Thymus (tissue), 11 donors: ENCODE measurements around the gene REXO4. TPM values are rescaled to one million over a fixed set of nuclear protein-coding genes. Genes with fewer than 3 reads are reported as not detected.
A peak's percentile ranks its signal among the peaks of the same experiment; 100 is the strongest.

ENCODE experiments used
- DNase-seq, 9 donors: peaks; one replicate each; pipeline ENCODE4 v3.0.0-alpha.2; 2013; ENCODE audit warnings: low spot score in 9 of 9, low read depth in 6 of 9, missing footprints in 1 of 9
- H3K27ac ChIP-seq, 2 donors: one replicate each; pipeline ENCODE4 v1.5.1; 2013; ENCODE audit warnings: control low read depth in 1 of 2, low read depth in 1 of 2, low read length in 1 of 2, mild to moderate bottlenecking in 1 of 2, moderate library complexity in 1 of 2
- H3K27me3 ChIP-seq, 2 donors: one replicate each; pipeline ENCODE4 v1.5.1; 2013; ENCODE audit warnings: low read length in 1 of 2; ENCODE audit not compliant: control insufficient read depth in 2 of 2, insufficient read depth in 1 of 2
- H3K36me3 ChIP-seq, 2 donors: one replicate each; pipeline ENCODE4 v1.5.1; 2013; ENCODE audit warnings: low read length in 1 of 2, mild to moderate bottlenecking in 1 of 2, moderate library complexity in 1 of 2; ENCODE audit not compliant: control insufficient read depth in 2 of 2, insufficient read depth in 2 of 2
- H3K4me1 ChIP-seq, 2 donors: one replicate each; pipeline ENCODE4 v1.5.1; 2013; ENCODE audit warnings: low read length in 2 of 2; ENCODE audit not compliant: control insufficient read depth in 2 of 2, insufficient read depth in 2 of 2
- H3K4me3 ChIP-seq, 2 donors: one replicate each; pipeline ENCODE4 v1.5.1; 2013; ENCODE audit warnings: low read length in 2 of 2, control low read depth in 1 of 2, mild to moderate bottlenecking in 1 of 2
- H3K9me3 ChIP-seq, 2 donors: one replicate each; pipeline ENCODE4 v1.5.1; 2013; ENCODE audit warnings: low read length in 1 of 2, mild to moderate bottlenecking in 1 of 2; ENCODE audit not compliant: control insufficient read depth in 2 of 2, insufficient read depth in 1 of 2
- WGBS: extraction: QIAGEN DNeasy Blood & Tissue Kit; methylation state at CpG from one replicate; pipeline ENCODE4 v1.1.7; 2013; 5-methylcytosine and 5-hydroxymethylcytosine counted together
- polyA plus RNA-seq: library from polyadenylated mRNA; stranded (reverse); fragments of 200-250 nt; gene quantifications from one replicate; pipeline ENCODE4 v1.2.3, GENCODE V29; 2013
- total RNA-seq: library from RNA; stranded (reverse); fragments of 120-200 nt; gene quantifications from one replicate; pipeline ENCODE4 v1.2.4, GENCODE V29; 2013
- donor health status: healthy.

Gene REXO4
- total and polyA plus RNA-seq, 2 donors = 17.5 to 20.4 TPM

DNA sequence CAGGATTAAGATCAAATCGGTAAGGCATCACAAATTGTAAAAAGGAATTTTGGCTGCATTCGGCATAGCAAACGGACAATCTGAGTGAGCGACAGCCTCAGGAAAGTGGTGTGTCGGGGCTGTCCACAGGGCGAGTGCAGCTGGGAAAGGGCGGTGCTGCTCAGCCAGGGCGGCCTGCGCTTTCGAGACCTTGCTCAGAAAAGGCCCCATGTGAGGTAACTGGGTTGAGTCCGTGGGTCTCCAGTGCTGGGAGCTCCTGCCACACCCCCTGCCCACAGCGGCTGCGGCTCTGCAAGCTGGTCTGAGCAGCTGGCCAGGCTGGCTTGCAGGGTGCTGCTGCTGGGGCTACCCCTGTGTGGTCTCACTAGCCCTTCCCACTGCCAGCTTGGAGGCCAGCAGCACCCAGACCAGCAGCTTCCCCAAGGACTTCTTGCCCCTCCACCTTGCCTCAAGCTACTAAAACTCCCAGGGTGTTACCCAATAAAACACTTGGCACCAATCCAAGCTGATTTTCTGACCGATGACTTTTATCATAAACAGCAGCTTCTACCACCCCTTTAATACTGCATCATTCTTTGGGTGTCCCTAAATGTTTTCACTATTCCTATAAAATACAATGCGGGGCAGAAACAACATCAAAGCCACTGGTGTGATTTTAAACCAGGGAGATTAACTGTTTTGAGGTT is 55.3 kb downstream of the REXO4 start:
- DNase-seq = no peak
- peaks cover 0 to 10% of the 10 kb centered on the region in 2 donors for H3K4me1 ChIP-seq
- WGBS = 98% methylated on average over 15 of the region's 15 CpGs
- no peak overlapping the region for H3K27ac ChIP-seq
- no peak overlapping the region for H3K4me3 ChIP-seq
- H3K36me3 ChIP-seq = peaks cover 79 to 80% of the 10 kb centered on the region in 2 donors
- H3K27me3 ChIP-seq = no peaks in the 10 kb centered on the region
- no peaks in the 10 kb centered on the region for H3K9me3 ChIP-seq

GRCh38 chr9:133361507-133362092 is 56.2 kb downstream of the REXO4 start:
- no peaks in the 10 kb centered on the region for H3K27me3 ChIP-seq
- no peak overlapping the region for H3K4me3 ChIP-seq
- H3K9me3 ChIP-seq = no peaks in the 10 kb centered on the region
- DNase-seq = no peak
- H3K36me3 ChIP-seq = peaks cover 70 to 71% of the 10 kb centered on the region in 2 donors
- no peak overlapping the region for H3K27ac ChIP-seq
- 95% methylated on average over 13 of the region's 13 CpGs for WGBS
- H3K4me1 ChIP-seq = peaks cover 8 to 18% of the 10 kb centered on the region in 2 donors

GRCh38 chr9:133360400-133361393 is 57.1 kb downstream of the REXO4 start:
- H3K9me3 ChIP-seq = no peaks in the 10 kb centered on the region
- no peak overlapping the region for H3K27ac ChIP-seq
- H3K27me3 ChIP-seq = no peaks in the 10 kb centered on the region
- WGBS = 94% methylated on average over 21 of the region's 21 CpGs
- peaks cover 10 to 20% of the 10 kb centered on the region in 2 donors for H3K4me1 ChIP-seq
- no peak for DNase-seq
- peaks cover 61 to 62% of the 10 kb centered on the region in 2 donors for H3K36me3 ChIP-seq
- H3K4me3 ChIP-seq = no peak overlapping the region

- Histone ChIP-seq H3K9me3 (no peaks in the 10 kb centered on the region), H3K27me3 (no peaks in the 10 kb centered on the region), H3K4me1 (peaks cover 13 to 23% of the 10 kb centered on the region in 2 donors), H3K27ac (no peak overlapping the region), H3K36me3 (peaks cover 52% of the 10 kb centered on the region in 2 donors), H3K4me3 (no peak overlapping the region)
- 93% methylated on average over 20 of the region's 20 CpGs for WGBS
- no peak for DNase-seq
These were observed 58.2 kb downstream of the REXO4 start for GRCh38 chr9:133359399-133360175.

- H3K27ac ChIP-seq = no peak overlapping the region
- no peak for DNase-seq
- peaks cover 13 to 23% of the 10 kb centered on the region in 2 donors for H3K4me1 ChIP-seq
- no peaks in the 10 kb centered on the region for H3K27me3 ChIP-seq
- H3K4me3 ChIP-seq = no peak overlapping the region
- no peaks in the 10 kb centered on the region for H3K9me3 ChIP-seq
- 98% methylated on average over 14 of the region's 14 CpGs for WGBS
- peaks cover 49 to 54% of the 10 kb centered on the region in 2 donors for H3K36me3 ChIP-seq
These were observed 60.2 kb downstream of the REXO4 start for GRCh38 chr9:133357656-133358055.

DNA sequence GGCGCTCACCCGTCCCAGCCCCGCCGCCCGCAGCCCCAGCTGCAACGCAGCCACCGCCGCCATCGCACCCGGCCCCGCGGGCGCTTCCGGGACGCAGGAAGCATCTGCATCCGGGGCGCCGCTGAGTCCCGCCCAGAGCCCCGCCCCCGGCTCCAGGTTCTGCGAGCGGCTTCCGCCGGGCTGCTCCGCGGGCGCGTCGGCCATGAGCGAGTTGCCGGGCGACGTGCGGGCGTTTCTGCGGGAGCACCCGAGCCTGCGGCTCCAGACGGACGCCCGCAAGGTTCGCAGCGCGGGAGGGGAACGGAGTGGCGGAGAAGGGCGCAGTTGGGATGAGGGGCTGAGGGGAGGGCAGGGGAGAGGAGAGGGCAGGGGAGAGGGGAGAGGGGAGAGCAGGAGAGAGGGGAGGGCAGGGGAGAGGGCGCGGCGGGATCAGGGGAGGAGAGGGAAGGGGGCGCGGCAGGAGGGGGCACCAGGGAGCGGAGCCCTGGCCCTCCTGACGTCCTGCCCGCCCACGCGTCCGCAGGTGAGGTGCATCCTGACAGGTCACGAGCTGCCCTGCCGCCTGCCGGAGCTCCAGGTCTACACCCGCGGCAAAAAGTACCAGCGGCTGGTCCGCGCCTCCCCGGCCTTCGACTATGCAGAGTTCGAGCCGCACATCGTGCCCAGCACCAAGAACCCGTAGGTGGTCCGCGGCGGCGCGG is 61.3 kb downstream of the REXO4 start, which contains the start of the genes SURF1 and SURF2:
TSS of gene SURF1 (minus strand) at position 97 of the 701 bp plus-strand sequence. CDS start at position 63, 34 bp downstream.
TSS of gene SURF2 (plus strand) at position 160 of the 701 bp plus-strand sequence. CDS start at position 203, 43 bp downstream.
- no peaks in the 10 kb centered on the region for H3K9me3 ChIP-seq
- H3K4me1 ChIP-seq = peaks cover 13 to 23% of the 10 kb centered on the region in 2 donors
- no peaks in the 10 kb centered on the region for H3K27me3 ChIP-seq
- H3K36me3 ChIP-seq = peaks cover 49 to 56% of the 10 kb centered on the region in 2 donors
- DNase-seq = peak in 8 of 9 donors; percentile 72 to 93 (median 80)
- 2% methylated on average over 78 of the region's 78 CpGs for WGBS
- H3K27ac ChIP-seq = peak within 1 kb of the TSS; percentile 60 to 73
- peak within 1 kb of the TSS; percentile 74 to 75 for H3K4me3 ChIP-seq
